OCI-LY7 (cell line): ENCODE data around the gene AUTS2.

ENCODE experiments used
- CTCF ChIP-seq: fragments of 200-600 bp; sonication (generic); conservative IDR thresholded peaks from 2 replicates; pipeline ENCODE4 v1.5.1; 2014; ENCODE audit warnings: mild to moderate bottlenecking, antibody characterized with exemption, low read length, moderate library complexity, mixed read lengths
- EZH2phosphoT487 ChIP-seq: fragments of 200-600 bp; sonication (generic); IDR thresholded peaks from 2 replicates; pipeline ENCODE4 v1.6.1; 2018; ENCODE audit warnings: low read depth, borderline replicate concordance, mild to moderate bottlenecking, mixed run types, antibody characterized with exemption, low read length, moderate library complexity, mixed read lengths

- no peak for TF ChIP-seq CTCF
- TF ChIP-seq EZH2phosphoT487 = no peak
These were observed 1167.8 kb downstream of the AUTS2 start for GRCh38 chr7:70766109-70766508.
